Esophagus squamous epithelium (tissue), 4 donors: ENCODE data around the gene FAM83F.

Experiments
- POLR2A ChIP-seq, 4 donors: fragments of 450-650 bp; IDR thresholded peaks; one replicate each; pipeline ENCODE4 v1.6.1; 2017; ENCODE audit warnings: antibody characterized with exemption in 4 of 4, mild to moderate bottlenecking in 4 of 4, moderate library complexity in 3 of 4
- TF ChIP-seq, protein P1 (sequence below), 6 experiments: fragments of 450-650 bp in 4 of 6; fragments of 200-600 bp in 2 of 6; sonication (generic) in 2 of 6; IDR thresholded peaks; one replicate each; pipeline ENCODE4 v1.5.1; 2016 to 2019; ENCODE audit warnings: antibody characterized with exemption in 6 of 6, mild to moderate bottlenecking in 4 of 6, moderate library complexity in 4 of 6

DNA sequence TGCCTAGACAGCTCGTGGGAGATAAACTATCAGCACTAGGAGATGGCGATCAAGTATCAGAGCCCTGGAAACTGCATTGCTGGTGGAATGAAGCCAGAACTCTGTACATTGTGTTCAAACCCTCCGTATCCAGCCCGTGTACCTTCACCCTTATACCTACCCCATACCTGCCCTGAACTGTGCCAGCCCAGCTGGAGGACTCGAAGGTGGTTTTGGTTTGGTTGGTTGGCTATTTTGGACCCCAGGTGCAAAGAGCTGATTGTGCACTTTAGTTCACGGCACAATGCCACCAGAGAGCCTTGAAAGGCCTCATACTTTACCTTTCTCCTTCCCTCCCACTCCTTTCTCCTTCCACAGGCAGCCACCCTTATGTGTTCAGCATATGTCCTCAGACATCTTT, 16.0 kb downstream of the FAM83F start:
- TF ChIP-seq, protein P1, sequence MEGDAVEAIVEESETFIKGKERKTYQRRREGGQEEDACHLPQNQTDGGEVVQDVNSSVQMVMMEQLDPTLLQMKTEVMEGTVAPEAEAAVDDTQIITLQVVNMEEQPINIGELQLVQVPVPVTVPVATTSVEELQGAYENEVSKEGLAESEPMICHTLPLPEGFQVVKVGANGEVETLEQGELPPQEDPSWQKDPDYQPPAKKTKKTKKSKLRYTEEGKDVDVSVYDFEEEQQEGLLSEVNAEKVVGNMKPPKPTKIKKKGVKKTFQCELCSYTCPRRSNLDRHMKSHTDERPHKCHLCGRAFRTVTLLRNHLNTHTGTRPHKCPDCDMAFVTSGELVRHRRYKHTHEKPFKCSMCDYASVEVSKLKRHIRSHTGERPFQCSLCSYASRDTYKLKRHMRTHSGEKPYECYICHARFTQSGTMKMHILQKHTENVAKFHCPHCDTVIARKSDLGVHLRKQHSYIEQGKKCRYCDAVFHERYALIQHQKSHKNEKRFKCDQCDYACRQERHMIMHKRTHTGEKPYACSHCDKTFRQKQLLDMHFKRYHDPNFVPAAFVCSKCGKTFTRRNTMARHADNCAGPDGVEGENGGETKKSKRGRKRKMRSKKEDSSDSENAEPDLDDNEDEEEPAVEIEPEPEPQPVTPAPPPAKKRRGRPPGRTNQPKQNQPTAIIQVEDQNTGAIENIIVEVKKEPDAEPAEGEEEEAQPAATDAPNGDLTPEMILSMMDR (IDR thresholded peaks at IDR 0.05), result no peak
- no peak for TF ChIP-seq POLR2A (IDR thresholded peaks at IDR 0.05)
